Measurements from ENCODE around the gene POLRMT.

DNA sequence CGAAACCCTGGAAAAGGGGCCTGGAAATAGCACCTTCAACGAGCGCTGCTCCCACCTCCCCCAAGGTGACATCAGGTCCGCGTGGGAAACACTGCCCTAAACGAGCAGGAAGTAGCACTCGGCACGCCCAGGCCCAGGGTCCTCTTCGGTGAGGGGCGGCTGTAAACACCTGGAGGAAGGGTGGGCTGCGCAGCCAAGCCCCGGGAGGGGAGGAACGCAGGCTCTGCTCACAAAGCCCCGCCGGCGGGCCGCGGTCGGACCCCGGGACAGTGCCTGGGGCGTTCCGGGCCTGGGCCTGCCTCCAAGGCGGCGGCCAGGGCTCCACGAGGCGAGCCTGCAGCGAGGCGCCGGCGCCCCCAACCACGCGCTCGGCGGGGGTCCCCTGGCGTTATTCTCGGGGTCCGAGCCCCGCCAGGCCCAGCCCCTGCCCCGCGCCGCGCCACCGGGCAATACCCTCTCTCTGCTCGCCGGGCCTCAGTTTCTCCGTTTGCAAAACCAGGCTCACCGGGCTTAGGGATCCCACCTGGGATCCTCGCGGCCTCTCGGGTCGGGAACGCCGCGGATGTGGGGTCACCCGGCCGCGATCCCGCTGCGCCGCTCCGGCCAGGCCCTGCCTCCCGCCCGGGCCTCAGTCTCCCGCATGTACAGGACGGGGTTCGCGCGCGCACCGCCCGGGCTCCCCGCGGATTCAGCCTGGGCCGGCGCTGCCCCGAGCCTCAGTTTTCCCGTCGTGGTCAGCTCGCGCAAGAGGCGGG is 29.0 kb upstream of the POLRMT start:
- TF ChIP-seq, protein P1, sequence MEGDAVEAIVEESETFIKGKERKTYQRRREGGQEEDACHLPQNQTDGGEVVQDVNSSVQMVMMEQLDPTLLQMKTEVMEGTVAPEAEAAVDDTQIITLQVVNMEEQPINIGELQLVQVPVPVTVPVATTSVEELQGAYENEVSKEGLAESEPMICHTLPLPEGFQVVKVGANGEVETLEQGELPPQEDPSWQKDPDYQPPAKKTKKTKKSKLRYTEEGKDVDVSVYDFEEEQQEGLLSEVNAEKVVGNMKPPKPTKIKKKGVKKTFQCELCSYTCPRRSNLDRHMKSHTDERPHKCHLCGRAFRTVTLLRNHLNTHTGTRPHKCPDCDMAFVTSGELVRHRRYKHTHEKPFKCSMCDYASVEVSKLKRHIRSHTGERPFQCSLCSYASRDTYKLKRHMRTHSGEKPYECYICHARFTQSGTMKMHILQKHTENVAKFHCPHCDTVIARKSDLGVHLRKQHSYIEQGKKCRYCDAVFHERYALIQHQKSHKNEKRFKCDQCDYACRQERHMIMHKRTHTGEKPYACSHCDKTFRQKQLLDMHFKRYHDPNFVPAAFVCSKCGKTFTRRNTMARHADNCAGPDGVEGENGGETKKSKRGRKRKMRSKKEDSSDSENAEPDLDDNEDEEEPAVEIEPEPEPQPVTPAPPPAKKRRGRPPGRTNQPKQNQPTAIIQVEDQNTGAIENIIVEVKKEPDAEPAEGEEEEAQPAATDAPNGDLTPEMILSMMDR (IDR thresholded peaks at IDR 0.05), result no peak
- TF ChIP-seq POLR2A (IDR thresholded peaks at IDR 0.05), result no peak

Measured in adrenal gland (tissue), 5 donors.